Ovary (tissue), 3 donors: ENCODE measurements around the gene RPS6KB1.

Experiments used
- EP300 ChIP-seq: sonication (generic); formaldehyde crosslinking; IDR thresholded peaks from one replicate; pipeline ENCODE4 v1.6.1; 2017; ENCODE audit warnings: antibody characterized with exemption
- POLR2A ChIP-seq: fragments of 450-650 bp; IDR thresholded peaks from one replicate; pipeline ENCODE4 v1.6.1; 2017; ENCODE audit warnings: antibody characterized with exemption, mild to moderate bottlenecking, moderate library complexity
- TF ChIP-seq, protein P1 (sequence below), 3 donors: fragments of 450-650 bp in 2 of 3; fragments of 200-600 bp in 1 of 3; IDR thresholded peaks; one replicate each; pipeline versions ENCODE4 v1.5.1 to v1.8.0; 2016 to 2022; ENCODE audit warnings: antibody characterized with exemption in 3 of 3, mild to moderate bottlenecking in 1 of 3
- donor health status: DM: no; HTN: no; CAD: no.

DNA sequence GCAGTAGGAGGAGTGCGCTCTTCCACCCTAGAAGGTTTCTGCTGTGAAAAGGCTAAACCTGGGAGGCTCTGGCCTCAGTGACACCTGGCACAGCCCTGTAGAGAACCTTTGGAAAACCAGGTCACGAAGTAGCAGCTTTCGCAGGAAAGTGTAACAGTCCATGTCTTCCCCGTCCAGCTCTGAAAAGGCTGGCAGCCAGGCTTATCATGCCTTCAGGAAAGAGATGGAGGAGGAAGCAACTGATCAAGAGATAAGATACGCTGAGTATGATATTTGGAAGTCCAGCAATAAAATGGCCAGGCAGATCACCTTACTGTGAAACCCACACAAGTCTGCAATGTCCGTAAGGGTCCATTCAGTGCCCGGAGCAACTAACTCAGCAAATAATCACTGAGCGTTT lies 22.4 kb upstream of the RPS6KB1 start:
- TF ChIP-seq POLR2A (no peak), EP300 (no peak)
- TF ChIP-seq, protein P1, sequence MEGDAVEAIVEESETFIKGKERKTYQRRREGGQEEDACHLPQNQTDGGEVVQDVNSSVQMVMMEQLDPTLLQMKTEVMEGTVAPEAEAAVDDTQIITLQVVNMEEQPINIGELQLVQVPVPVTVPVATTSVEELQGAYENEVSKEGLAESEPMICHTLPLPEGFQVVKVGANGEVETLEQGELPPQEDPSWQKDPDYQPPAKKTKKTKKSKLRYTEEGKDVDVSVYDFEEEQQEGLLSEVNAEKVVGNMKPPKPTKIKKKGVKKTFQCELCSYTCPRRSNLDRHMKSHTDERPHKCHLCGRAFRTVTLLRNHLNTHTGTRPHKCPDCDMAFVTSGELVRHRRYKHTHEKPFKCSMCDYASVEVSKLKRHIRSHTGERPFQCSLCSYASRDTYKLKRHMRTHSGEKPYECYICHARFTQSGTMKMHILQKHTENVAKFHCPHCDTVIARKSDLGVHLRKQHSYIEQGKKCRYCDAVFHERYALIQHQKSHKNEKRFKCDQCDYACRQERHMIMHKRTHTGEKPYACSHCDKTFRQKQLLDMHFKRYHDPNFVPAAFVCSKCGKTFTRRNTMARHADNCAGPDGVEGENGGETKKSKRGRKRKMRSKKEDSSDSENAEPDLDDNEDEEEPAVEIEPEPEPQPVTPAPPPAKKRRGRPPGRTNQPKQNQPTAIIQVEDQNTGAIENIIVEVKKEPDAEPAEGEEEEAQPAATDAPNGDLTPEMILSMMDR (IDR thresholded peaks at IDR 0.05): no peak
